PFSK-1 (cell line): Measurements from ENCODE around the gene MEG3.

ENCODE experiments used
- FOXP2 ChIP-seq: optimal IDR thresholded peaks from 2 replicates; pipeline ENCODE3; 2011; ENCODE audit warnings: borderline replicate concordance, control low read depth, inconsistent platforms; ENCODE audit not compliant: insufficient read depth; ENCODE audit errors: extremely low read length, extremely low read depth
- POLR2AphosphoS5 ChIP-seq: IDR thresholded peaks from 2 replicates; pipeline ENCODE4 v1.6.1; 2012; ENCODE audit warnings: low read depth, mild to moderate bottlenecking, control low read depth, low read length, moderate library complexity
- SIN3A ChIP-seq: IDR thresholded peaks from 2 replicates; pipeline ENCODE4 v1.6.1; 2012; ENCODE audit warnings: mild to moderate bottlenecking, low read length, moderate library complexity, borderline replicate concordance; ENCODE audit not compliant: insufficient read depth
- TAF1 ChIP-seq: IDR thresholded peaks from 2 replicates; pipeline ENCODE4 v1.6.1; 2012; ENCODE audit warnings: low read length, control low read depth, borderline replicate concordance; ENCODE audit not compliant: insufficient read depth
- TF ChIP-seq, protein P1 (sequence below), 2 experiments: IDR thresholded peaks; 2 replicates each; pipeline versions ENCODE4 v1.6.1 to v1.8.0; 2011 to 2012; ENCODE audit warnings: low read depth in 2 of 2, low read length in 2 of 2, control low read depth in 1 of 2, inconsistent platforms in 1 of 2, mild to moderate bottlenecking in 1 of 2, moderate library complexity in 1 of 2; ENCODE audit not compliant: insufficient read depth in 1 of 2

Gene MEG3

DNA sequence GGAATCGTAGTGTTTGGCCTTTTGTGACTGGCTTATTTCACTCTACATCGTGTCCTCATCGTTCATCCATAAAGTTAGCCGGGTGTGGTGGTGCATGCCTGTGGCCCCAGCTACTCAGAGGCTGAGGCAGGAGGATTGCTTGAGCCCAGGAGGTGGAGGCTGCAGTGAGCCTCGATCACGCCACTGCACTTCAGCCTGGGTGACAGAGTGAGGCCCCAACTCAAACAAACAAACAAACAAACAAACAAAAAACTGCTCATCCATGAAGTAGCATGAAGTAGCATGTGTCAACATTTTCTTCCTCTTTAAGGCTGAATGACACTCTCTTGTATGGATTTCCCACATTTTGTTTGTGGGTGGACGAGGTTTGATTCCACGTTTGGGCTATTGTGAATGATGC is 44.0 kb upstream of the MEG3 start:
- TF ChIP-seq, protein P1, sequence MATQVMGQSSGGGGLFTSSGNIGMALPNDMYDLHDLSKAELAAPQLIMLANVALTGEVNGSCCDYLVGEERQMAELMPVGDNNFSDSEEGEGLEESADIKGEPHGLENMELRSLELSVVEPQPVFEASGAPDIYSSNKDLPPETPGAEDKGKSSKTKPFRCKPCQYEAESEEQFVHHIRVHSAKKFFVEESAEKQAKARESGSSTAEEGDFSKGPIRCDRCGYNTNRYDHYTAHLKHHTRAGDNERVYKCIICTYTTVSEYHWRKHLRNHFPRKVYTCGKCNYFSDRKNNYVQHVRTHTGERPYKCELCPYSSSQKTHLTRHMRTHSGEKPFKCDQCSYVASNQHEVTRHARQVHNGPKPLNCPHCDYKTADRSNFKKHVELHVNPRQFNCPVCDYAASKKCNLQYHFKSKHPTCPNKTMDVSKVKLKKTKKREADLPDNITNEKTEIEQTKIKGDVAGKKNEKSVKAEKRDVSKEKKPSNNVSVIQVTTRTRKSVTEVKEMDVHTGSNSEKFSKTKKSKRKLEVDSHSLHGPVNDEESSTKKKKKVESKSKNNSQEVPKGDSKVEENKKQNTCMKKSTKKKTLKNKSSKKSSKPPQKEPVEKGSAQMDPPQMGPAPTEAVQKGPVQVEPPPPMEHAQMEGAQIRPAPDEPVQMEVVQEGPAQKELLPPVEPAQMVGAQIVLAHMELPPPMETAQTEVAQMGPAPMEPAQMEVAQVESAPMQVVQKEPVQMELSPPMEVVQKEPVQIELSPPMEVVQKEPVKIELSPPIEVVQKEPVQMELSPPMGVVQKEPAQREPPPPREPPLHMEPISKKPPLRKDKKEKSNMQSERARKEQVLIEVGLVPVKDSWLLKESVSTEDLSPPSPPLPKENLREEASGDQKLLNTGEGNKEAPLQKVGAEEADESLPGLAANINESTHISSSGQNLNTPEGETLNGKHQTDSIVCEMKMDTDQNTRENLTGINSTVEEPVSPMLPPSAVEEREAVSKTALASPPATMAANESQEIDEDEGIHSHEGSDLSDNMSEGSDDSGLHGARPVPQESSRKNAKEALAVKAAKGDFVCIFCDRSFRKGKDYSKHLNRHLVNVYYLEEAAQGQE (IDR thresholded peaks at IDR 0.05; ENCODE audit: insufficient read depth in 1 of 2, low read depth in 2 of 2, low read length in 2 of 2) = no peak
- TF ChIP-seq SIN3A (no peak), TAF1 (no peak), POLR2AphosphoS5 (no peak), FOXP2 (no peak)

GRCh38 chr14:100782516-100783320 is 43.2 kb upstream of the MEG3 start:
- TF ChIP-seq SIN3A (no peak), TAF1 (no peak), POLR2AphosphoS5 (no peak), FOXP2 (no peak)
- TF ChIP-seq, protein P1 (IDR thresholded peaks at IDR 0.05; ENCODE audit: insufficient read depth in 1 of 2, low read depth in 2 of 2, low read length in 2 of 2) = no peak

DNA sequence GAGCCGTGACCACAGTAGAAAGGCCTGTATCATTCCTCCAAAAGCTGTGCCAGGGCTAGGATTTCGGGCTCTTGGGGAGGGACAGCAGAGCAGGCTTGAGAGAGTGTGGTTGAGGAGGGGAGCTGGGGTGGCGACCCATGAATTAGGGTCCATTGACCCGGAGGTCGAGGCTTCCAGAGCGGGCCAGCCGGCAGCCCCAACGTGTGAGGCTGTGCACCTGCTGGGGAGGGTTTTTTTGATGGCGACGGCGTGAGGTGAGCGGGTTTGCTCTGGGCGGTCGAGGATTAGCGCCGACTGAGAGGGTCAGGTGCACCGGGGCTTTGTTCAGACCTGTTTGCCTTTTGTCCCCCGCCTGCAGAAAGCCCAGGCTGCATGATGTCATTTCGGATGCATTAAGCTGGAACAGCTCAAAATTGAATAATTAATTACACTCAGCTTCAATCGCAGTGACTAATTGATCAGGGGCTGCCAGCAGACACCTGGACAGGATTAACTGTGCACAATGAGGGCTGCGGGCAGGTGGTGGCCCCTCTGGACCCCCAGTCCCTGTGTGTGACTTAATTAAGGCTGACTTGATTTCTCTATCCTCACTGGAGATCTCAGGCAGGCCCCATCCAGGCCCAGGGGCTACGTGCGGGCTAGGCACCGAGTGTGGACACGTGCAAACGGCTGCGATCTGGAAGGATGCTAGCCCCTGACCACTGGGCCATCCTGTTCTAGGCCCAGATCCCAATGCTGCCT is 42.1 kb upstream of the MEG3 start:
- TF ChIP-seq SIN3A (no peak), POLR2AphosphoS5 (no peak), FOXP2 (no peak), TAF1 (no peak)
- TF ChIP-seq, protein P1 (IDR thresholded peaks at IDR 0.05; ENCODE audit: insufficient read depth in 1 of 2, low read depth in 2 of 2, low read length in 2 of 2) = no peak

- TF ChIP-seq FOXP2 = no peak
- no peak for TF ChIP-seq SIN3A
- no peak for TF ChIP-seq POLR2AphosphoS5
- TF ChIP-seq, protein P1 (IDR thresholded peaks at IDR 0.05; ENCODE audit: insufficient read depth in 1 of 2, low read depth in 2 of 2, low read length in 2 of 2) = no peak
- TF ChIP-seq TAF1 = no peak
Measured at GRCh38 chr14:100784523-100785337, 41.2 kb upstream of the MEG3 start.
